ENCODE results near the gene OLFML2B. TPM values are rescaled to one million over a fixed set of nuclear protein-coding genes. Genes with fewer than 3 reads are reported as not detected.
A peak's percentile ranks its signal among the peaks of the same experiment; 100 is the strongest.

Gene OLFML2B
- total RNA-seq, 2 donors from 2014 or later = 30.8 to 49.7 TPM

DNA sequence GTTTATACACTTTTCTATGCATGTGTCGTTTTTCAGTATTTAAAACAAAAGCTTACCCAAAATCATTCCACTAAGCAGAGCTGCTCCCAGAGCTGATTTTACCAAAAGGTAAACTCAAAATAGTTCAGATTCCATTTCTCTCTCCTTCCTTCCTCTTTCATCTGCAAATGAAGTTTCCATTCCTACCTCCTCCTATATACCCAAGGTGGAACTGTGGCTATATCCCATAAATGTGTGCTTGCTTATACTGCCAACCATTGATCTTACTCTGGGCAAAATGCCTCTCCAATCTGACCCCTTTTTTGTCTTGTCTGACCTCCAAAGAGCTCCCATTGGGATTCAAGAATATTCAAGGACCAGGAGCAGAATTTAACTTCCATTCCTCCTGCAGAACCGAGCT is 9.5 kb downstream of the OLFML2B start:
- intact Hi-C loops (cut with DNase I) = no loop called here
- no peak for DNase-seq (ENCODE audit: low spot score)

DNA sequence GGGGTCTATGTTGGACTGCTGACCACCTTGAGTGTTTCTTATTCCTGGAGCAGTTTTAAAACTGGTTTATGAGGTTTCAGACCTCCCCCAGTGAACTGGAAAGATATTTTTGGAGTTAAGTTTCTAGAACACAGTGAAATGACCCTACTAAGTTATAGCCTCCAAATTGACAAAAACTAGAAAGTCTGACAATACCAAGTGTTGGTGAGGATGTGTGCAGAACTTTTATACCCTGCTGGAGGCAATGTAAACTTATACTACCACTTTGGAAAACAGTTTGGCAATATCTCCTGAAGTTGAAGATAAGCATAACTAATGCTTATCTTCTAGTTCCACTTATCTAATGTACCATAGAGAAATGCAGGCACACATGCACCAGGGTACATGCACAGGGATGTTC is 10.4 kb downstream of the OLFML2B start:
- no peak for DNase-seq (ENCODE audit: low spot score)
- intact Hi-C loops (cut with DNase I) = no loop called here

DNA sequence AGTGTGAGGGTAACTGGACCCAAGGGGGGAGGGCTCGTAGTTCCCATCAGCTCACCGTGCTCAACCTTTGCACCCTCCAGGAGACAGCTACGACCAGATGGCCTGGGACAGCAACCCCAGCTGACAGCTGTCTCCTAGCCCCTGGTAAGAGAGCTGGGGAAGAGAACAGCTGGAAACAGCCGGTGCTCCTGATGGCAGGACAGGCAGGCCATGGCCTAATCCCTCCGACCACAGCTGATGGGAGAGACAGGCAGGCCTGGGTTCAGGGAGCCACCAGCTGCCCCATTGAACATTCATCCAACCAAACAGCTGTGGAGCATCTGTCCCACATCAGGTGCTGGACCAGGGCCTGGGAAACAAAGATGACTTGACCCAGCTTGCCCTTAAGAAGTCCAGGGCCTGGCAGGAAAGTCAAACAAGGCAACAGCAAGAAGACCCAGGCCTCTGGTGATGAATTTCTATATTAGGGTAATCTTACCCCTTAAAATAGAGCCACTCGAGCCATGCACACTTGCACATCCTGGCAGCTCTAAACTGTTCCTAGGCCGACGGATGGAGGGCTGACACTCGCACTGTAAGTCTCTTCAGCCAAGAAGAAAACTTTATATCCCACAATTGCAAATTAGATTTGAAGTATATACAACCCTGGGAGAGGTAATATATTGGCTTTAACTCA is 12.2 kb downstream of the OLFML2B start:
- DNase-seq (ENCODE audit: low spot score) = no peak
- intact Hi-C loops (cut with DNase I) = loop anchor here in 1 of 2 donors (2.0 kb wide), 1 partner anchor 73 kb away; no protein-coding TSS in a partner anchor

DNA sequence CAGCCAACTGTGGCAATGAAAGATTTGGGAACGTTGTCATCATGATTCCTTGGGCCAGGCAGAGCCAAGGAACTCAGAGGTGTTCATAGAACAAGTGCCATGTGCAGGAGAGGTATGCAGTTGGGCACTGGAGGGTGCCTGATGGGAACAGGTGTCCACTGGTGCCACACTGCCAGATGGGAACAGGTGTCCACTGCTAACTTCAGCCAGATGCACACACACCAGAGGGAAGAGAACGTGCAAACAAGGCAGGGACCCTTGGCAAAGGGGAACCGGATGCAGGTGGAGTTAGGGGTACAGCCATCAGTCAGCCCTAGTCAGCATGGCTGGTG is 13.5 kb downstream of the OLFML2B start:
- DNase-seq (ENCODE audit: low spot score) = no peak
- intact Hi-C loops (cut with DNase I) = loop anchor here in 1 of 2 donors (2.0 kb wide), 1 partner anchor 71 kb away; no protein-coding TSS in a partner anchor

DNA sequence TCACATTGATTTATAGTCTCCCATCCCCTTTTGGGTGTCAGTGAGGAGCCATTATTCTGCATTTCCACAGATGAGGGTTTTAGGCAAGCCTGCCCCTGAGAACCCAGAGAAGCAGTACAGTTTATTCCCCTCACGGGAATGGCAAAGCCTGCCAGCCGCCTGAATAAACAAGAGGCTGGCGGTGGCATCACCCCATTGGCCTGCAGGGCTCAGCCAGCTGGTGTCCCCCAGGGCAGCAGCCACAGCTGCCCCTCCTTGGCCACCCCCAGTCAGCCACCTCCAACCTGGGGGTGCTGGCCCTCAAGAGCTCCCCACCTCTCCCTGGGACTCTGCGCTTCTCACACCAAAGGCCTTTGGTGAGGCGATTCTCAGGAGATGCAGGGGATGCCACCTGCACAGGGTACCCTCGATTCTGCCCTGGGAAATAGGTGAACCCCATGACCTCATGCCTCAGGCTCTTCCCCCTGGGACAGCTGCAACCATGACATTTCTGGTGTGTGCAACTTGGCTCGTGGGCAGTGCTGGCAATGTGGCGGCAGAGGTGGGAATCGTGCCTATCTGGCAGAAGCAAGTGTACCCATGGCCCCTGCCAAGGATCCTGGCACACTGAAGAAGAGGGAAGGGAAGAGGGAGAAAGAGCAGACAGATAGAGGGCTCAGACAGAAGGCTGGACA is 14.0 kb downstream of the OLFML2B start:
- intact Hi-C loops (cut with DNase I) = loop anchor here in 1 of 2 donors (2.0 kb wide), 1 partner anchor 71 kb away; no protein-coding TSS in a partner anchor

DNA sequence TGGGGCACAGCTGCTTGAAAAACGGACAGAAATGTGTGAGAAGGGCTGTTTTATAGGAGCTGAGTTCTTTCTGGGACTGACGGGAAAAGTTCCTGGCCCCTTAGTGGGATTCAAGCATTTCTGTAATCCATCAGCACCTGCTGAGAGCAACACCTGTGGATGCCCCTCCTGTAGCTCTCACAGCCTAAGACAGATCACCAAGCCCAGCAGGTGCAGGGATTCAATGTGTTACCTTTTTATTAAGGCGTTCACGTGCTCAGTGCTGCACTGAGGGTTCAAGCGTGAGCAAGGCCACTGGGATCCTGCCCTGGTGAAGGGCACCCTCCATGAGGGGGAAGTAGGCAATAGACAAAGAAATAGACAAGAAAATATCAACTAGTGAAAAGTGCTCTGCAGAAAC is 14.9 kb downstream of the OLFML2B start:
- intact Hi-C loops (cut with DNase I) = no loop called here
- DNase-seq (ENCODE audit: low spot score) = no peak

More for the DNA sequence above, 14.0 kb downstream of the OLFML2B start:
- no peak for DNase-seq (ENCODE audit: low spot score)

DNA sequence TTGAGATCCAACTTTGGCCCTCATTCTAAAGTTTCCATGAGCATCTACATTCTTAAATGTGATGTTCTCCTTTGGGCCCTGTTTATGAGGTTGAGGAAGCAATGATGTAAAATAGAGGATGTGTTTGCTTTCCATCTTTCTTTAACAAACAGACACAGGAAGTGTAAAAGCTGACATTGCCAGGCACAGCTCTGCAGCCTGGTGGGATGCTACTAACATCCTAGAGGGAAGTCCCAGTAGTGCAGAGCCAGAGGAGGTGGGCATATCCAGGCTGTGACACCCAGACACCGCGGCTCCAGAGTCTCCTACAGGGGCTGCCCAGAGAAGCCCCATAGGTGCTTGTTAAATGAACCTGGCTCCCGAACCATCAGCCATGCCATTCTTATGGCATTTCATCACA is 16.2 kb downstream of the OLFML2B start:
- intact Hi-C loops (cut with DNase I) = no loop called here
- no peak for DNase-seq (ENCODE audit: low spot score)

DNA sequence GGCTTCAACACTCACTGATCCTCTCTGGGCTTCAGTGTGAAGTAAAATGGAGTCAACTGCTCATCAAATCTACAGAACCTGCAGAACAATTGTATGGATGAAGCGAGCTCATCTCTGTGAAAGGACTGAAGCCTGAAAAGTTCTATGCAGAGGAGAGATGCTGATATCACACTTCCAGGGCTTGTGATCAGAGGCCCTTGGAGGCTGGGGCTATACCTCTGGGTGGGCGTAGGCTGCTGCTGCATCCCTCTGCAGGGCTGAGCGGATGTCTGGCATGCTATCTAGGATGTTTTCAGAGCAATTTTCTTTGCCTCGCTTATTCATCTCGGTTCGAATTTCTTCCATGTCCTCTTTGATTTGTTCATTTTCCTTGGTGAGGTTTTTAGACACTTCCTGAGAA is 17.6 kb downstream of the OLFML2B start:
- intact Hi-C loops (cut with DNase I) = no loop called here
- no peak for DNase-seq (ENCODE audit: low spot score)

DNA sequence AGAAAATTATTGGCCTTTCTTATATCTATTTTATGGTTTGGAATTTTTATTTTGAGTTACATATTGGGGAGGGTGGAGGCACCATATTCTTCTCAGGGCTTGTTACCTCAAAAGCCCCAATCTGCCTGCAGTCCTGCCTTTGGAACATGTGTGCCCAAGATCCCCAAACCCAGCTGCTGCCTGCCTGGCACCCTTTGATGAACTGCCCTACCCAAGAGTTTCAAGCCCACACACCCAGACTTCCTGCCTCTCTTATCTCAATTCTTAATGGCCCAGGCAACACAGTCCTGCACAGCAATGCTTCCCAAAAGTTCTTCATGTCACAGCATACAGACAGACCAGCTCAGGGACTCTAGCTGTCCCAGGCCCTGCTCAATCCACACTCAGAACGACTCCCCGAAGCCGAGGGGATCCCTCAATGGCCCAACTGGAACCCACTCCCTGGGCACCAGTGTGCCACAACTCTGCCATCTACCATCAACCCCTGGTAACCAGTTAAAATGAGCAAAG is 19.2 kb downstream of the OLFML2B start:
- no peak for DNase-seq (ENCODE audit: low spot score)
- intact Hi-C loops (cut with DNase I) = no loop called here

DNA sequence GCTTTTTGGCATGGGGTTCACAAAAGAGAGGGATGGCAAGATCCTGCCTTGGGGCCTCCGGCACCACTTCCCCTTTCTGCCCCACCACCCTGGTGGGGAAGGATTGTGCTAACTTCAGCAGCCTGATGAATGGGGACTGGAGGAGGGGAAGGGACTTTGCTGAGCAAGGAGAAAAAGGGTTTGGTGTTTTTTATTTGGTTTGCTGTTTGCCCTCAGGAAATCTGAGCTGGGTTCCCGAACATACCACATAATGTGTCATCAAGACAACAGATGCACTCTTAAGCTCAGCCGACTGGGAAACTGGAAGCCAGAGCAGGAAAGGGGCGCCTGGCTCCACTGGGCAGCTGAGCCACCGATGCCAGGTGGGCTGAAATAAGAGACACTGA is 19.8 kb downstream of the OLFML2B start:
- intact Hi-C loops (cut with DNase I) = no loop called here
- no peak for DNase-seq (ENCODE audit: low spot score)

DNA sequence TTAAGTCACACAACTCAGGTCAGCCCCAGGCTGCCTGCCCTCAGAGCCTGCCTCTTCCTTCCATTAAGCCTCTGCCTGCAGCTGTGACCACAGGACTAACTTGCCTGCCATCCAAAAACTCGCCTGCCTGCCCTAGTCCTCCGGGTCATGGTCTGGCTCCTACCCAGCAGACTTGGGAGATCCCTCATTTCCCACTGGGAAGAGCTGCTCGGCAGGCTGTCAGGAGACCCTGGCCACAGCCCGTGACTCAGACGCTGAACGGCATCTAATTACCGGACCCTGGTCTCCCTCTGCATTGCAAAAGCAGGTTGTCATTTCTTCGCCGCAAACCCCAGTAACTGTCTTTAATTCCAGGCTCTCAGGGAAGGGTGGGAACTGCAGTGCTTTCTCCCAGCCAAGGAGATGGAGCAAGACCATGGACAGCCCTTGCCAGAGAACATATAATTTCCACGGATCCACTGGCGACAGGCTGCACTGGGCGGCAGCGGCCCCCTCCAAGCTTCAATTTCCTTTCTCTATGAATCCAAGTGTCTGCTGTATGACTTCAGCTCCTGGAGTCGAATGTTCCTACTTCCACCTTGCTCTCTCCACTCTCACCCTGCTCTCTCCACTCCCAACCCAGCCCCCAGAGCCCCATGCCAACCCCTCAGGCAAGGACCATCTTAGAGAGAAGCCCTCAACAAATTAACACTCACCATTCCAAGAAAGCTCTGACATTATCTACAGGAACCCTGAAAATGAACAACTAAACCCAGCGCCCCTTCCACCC is 20.4 kb downstream of the OLFML2B start:
- intact Hi-C loops (cut with DNase I) = no loop called here
- DNase-seq (ENCODE audit: low spot score) = peak; percentile 96

DNA sequence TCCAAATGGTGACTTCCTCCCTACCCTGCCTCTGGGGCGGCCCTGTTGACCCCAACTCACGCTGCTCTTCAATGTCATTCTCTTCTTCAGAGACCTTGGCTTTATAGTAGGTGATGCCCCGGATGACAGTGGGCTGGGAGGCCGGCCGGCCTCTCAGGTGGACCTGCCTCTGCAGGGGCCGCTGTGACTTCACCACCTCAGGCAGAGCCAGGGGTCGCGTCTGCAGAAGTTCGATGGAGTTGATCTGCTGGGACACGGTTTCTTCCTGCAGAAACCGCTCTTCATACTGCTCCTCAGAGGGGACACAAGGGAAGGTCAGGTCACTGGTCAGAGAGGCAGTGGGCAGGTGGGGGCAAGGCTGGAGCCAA is 23.6 kb downstream of the OLFML2B start:
- intact Hi-C loops (cut with DNase I) = no loop called here
- DNase-seq (ENCODE audit: low spot score) = no peak

DNA sequence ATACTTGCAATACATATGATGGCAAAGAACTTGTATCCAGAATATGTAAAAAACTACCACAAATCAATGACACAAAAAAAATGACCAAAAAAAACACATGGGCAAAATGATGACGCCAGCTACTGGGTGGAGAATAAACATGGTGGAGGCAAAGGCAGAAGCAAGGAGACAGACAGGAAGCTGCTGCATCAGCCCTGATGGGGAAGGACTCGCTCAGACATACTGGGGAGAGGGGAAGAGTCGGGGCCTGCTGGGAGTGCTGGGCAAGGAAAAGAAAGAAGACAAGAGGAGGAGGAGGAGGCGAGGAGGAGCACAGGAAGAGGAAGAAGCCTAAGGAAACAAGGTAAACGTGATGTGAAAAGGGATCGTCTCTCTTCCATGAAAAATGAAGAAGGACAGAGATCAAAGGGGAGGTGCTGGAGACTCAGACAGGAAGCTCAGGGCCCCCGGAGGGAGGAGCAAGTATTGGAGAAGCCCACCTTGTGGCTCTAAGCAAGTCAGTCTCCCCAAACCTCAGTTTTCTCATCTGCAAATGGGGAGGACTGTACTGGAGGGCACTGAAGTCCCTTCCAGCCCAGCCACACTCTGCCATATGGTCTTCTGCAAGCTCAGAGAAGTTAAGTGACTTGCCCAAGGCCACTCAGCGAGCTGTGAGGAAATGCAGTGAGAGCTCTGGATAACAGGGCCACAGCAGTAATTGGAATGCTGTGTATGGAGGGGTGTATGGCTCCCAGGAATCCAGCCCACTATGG is 24.2 kb downstream of the OLFML2B start:
- no peak for DNase-seq (ENCODE audit: low spot score)

DNA sequence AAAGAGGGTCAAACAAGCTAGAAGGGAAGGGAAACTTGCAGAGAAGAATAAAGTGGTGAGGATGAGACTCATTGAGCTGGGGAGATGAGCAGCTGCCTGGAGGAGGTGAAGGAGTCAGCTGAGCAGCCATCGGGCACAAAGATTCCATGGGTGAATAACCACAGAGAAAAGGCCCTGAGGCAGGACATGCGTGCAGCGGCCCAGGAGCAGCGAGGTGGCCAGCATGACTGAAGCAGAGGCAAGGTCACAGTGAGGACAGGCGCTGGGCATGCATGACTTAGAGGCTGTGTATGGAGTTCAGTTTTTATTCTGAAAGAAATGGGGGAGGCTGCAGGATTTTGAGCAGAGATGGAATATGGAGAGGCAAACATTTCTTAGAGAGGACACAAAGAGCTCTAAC is 24.9 kb downstream of the OLFML2B start:
- intact Hi-C loops (cut with DNase I) = no loop called here
- DNase-seq (ENCODE audit: low spot score) = no peak

More for the DNA sequence above, 24.2 kb downstream of the OLFML2B start:
- intact Hi-C loops (cut with DNase I) = no loop called here

DNA sequence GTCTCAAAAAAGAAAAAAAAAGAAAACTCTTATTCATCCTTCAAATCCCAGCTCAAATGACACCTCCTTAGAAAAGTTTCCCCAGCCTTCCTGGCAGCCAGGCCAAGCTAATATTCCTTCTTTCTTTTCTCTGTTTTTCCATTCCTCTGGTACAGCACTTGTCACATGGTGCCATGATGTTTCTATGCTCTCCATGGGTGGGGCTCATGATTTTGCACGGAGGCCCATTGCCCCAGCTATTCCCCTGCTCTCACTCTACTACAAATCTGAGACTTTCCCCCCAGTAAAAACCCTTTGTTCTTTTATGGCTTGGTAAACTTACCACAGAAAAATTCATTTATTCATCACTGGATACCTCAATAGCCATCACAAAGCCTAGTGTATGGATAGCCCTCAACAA is 26.5 kb downstream of the OLFML2B start:
- DNase-seq (ENCODE audit: low spot score) = no peak
- intact Hi-C loops (cut with DNase I) = no loop called here

DNA sequence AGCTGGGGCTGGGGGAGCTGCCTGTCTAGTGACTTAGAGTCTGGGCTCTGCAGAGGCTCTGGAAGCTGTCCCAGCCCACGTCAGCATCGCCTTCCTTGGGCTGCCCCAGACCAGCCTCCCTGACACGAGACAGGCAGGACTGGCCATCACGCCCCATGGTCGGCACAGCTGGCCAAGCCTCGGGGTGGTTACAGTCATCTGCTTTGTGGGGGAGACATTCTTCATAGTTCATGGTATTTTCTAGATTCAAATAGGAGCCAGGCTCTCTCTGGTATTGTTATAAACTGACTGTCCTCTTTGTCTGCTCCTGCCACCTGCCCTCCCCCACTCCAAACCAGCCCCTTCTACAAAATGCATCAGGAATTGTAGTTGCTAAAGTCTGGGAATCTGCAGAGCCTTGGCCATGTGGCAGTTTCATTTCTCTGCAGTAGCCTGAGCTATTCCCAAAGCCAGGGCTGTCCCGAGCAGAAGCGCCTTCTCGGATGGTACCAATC is 29.4 kb downstream of the OLFML2B start:
- peak; percentile 94 for DNase-seq (ENCODE audit: low spot score)
- intact Hi-C loops (cut with DNase I) = no loop called here

DNA sequence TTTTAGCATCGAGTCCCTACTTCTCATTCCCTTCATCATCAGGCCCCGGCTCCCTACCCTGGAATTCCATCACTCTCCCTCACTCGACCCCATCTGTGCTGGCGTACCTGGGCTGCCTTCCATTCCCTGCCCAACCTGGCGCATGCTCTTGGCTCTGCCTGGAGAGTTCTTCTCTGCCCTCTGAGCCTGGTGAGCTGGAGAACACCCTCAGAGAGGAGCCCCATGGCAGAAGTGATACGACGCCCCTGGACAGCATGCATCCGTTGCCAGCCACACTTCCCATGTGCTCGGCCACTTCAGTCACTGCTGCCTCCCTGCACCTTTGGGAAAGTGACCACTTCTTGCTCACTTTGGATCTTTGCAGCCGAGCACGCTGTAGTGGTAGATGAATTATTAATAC is 30.1 kb downstream of the OLFML2B start:
- intact Hi-C loops (cut with DNase I) = no loop called here
- no peak for DNase-seq (ENCODE audit: low spot score)

DNA sequence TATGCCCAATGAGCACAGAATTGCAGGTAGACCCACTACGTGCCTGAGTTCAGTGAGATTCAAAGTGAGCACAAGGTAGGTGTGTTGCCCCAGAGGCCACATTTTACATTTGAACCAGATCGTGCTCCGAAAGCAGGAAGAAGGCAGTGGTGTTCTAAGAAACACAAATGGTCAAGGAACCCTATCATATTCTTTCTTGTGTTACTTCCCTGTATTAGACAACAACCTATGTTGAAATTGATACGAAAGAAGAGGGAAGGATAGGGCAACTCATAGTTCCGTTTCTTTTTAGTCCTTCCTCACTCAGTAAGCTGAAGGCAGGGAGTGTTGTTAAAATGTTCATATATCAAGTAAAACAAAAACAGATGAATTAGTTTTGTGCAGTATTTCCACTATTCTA is 33.9 kb downstream of the OLFML2B start:
- intact Hi-C loops (cut with DNase I) = no loop called here

DNA sequence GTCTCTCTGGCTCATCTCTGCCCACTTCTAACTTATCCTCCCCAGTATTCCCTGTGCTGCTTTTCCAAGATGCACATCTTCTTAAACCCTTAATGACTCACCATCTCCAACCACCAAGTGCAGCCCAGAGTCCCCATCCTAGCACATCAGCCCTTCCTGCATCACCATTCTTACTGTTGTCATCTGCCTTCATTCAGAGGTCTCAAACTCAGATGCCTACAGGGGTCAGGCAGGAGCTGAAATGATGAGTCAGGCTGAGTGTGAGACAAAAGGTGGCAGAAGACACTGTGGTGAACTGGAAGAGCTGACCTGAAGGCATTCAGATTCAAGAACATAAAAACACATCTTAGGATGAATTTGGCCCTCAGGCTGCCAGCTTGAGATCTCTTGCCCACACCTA is 34.6 kb downstream of the OLFML2B start:
- intact Hi-C loops (cut with DNase I) = no loop called here
- no peak for DNase-seq (ENCODE audit: low spot score)

More for the DNA sequence above, 33.9 kb downstream of the OLFML2B start:
- no peak for DNase-seq (ENCODE audit: low spot score)

All from posterior vena cava (tissue), 2 donors.